ENCODE measurements around the gene CLIP4.

The CLIP4 gene

DNA sequence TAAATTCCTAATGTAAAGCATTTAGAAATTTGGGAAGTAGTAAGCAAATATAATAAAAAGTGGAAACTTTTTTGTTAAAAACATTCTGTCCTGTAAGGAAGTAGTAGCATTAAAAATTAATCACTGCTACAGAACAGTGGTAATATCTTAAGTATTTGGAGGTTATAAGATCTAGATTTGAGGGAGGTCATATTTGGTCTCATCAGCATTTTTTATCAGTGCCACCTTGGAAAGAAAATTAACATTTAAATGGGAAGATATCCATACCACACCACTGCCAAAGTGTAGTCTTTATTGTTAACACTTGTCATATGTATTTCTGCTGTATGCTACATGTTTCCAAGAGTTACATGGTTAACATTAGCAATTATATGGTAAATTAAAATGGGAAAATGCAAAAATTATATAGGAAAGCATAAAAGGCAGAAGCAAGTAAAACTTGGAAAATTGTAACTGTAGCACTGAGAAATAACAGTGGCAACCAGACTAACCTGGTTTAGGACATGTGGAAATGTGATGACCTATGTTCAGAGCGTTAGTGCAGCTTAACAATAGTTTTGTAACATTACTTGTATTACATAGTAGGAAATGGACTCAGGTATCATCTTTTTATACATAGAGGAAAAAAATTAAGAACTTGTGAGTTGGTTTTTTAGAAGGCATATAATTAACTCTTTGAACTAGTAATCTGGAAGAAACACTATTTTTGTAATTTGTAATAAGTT, 47.2 kb downstream of the CLIP4 start:
- H3F3A ChIP-seq (ENCODE audit: low read depth): no peaks in the 10 kb centered on the region
- TF ChIP-seq, protein P1, sequence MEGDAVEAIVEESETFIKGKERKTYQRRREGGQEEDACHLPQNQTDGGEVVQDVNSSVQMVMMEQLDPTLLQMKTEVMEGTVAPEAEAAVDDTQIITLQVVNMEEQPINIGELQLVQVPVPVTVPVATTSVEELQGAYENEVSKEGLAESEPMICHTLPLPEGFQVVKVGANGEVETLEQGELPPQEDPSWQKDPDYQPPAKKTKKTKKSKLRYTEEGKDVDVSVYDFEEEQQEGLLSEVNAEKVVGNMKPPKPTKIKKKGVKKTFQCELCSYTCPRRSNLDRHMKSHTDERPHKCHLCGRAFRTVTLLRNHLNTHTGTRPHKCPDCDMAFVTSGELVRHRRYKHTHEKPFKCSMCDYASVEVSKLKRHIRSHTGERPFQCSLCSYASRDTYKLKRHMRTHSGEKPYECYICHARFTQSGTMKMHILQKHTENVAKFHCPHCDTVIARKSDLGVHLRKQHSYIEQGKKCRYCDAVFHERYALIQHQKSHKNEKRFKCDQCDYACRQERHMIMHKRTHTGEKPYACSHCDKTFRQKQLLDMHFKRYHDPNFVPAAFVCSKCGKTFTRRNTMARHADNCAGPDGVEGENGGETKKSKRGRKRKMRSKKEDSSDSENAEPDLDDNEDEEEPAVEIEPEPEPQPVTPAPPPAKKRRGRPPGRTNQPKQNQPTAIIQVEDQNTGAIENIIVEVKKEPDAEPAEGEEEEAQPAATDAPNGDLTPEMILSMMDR (conservative IDR thresholded peaks at IDR 0.05; ENCODE audit: low read length): no peak
- no peak for TF ChIP-seq EZH2phosphoT487 (IDR thresholded peaks at IDR 0.05; ENCODE audit: borderline replicate concordance)
- H3K9me3 ChIP-seq (ENCODE audit: insufficient read depth, low read depth, low read length): no peaks in the 10 kb centered on the region
- H3K27me3 ChIP-seq (ENCODE audit: insufficient read depth, low read length, poor library complexity, severe bottlenecking): no peaks in the 10 kb centered on the region
- no peak overlapping the region for H3K4me3 ChIP-seq (ENCODE audit: low read length, poor library complexity, severe bottlenecking)
- no peak overlapping the region for H3K9ac ChIP-seq (ENCODE audit: low read depth, low read length, poor library complexity, severe bottlenecking)
- no peak overlapping the region for H2AFZ ChIP-seq (ENCODE audit: low read length)
- H3K79me2 ChIP-seq (ENCODE audit: insufficient read depth, low read length): no peaks in the 10 kb centered on the region
- H3K4me2 ChIP-seq (ENCODE audit: low read depth, low read length, poor library complexity, severe bottlenecking): no peak overlapping the region
- H4K20me1 ChIP-seq (ENCODE audit: insufficient read depth, low read length, poor library complexity, severe bottlenecking): no peaks in the 10 kb centered on the region
- no peaks in the 10 kb centered on the region for H3K9me2 ChIP-seq (replicated peaks; ENCODE audit: low read depth, low read length)
- no peaks in the 10 kb centered on the region for H3K4me1 ChIP-seq (ENCODE audit: insufficient read depth, low read length, poor library complexity, severe bottlenecking)
- H3K36me3 ChIP-seq (ENCODE audit: insufficient read depth, low read length): no peaks in the 10 kb centered on the region

DNA sequence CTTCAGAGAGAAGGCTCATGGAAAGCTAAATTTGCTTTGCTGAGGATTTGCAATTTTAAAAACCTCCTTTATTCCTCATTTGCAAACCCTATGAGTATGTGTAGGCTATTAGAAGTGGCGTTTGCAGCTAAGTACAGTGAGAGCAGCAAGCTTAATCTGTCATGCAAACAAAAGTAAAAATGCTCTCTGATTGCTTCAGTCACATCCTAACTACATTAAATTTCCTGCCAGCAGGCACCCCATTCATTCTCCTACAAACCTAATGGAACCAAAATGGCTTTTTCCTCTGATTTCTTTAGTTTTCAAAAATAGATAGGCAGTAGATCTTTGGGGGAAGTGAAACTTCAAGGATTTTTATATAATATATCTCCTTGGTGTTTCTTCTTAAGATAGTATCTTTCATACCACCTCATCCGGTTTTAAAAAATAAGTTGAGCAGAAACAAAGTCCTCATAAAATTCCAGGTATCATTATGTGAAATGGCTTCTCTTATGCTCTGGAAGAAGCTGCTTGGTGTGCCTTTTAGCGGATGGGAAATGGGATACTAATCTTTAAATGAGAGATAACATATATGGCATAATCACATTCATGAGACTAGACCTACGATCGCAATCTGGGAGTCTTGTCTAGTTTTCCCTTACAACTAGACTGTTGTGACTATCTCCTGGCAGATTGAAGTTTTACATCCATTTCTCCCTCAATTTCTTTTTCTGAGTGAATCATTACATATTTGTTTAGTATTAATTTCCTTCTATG, 49.1 kb downstream of the CLIP4 start:
- no peaks in the 10 kb centered on the region for H3K36me3 ChIP-seq (ENCODE audit: insufficient read depth, low read length)
- no peaks in the 10 kb centered on the region for H3K79me2 ChIP-seq (ENCODE audit: insufficient read depth, low read length)
- H2AFZ ChIP-seq (ENCODE audit: low read length): no peak overlapping the region; the same call in 1 of the 2 replicates
- no peak overlapping the region for H3K4me2 ChIP-seq (ENCODE audit: low read depth, low read length, poor library complexity, severe bottlenecking)
- no peaks in the 10 kb centered on the region for H3K9me2 ChIP-seq (replicated peaks; ENCODE audit: low read depth, low read length)
- no peaks in the 10 kb centered on the region for H3K27me3 ChIP-seq (ENCODE audit: insufficient read depth, low read length, poor library complexity, severe bottlenecking)
- no peaks in the 10 kb centered on the region for H3K9me3 ChIP-seq (ENCODE audit: insufficient read depth, low read depth, low read length)
- no peak for TF ChIP-seq EZH2phosphoT487 (IDR thresholded peaks at IDR 0.05; ENCODE audit: borderline replicate concordance)
- TF ChIP-seq, protein P1 (conservative IDR thresholded peaks at IDR 0.05; ENCODE audit: low read length): no peak
- no peaks in the 10 kb centered on the region for H4K20me1 ChIP-seq (ENCODE audit: insufficient read depth, low read length, poor library complexity, severe bottlenecking)
- no peak overlapping the region for H3K9ac ChIP-seq (ENCODE audit: low read depth, low read length, poor library complexity, severe bottlenecking)
- no peaks in the 10 kb centered on the region for H3F3A ChIP-seq (ENCODE audit: low read depth)
- H3K4me3 ChIP-seq (ENCODE audit: low read length, poor library complexity, severe bottlenecking): no peak overlapping the region
- no peaks in the 10 kb centered on the region for H3K4me1 ChIP-seq (ENCODE audit: insufficient read depth, low read length, poor library complexity, severe bottlenecking)

DNA sequence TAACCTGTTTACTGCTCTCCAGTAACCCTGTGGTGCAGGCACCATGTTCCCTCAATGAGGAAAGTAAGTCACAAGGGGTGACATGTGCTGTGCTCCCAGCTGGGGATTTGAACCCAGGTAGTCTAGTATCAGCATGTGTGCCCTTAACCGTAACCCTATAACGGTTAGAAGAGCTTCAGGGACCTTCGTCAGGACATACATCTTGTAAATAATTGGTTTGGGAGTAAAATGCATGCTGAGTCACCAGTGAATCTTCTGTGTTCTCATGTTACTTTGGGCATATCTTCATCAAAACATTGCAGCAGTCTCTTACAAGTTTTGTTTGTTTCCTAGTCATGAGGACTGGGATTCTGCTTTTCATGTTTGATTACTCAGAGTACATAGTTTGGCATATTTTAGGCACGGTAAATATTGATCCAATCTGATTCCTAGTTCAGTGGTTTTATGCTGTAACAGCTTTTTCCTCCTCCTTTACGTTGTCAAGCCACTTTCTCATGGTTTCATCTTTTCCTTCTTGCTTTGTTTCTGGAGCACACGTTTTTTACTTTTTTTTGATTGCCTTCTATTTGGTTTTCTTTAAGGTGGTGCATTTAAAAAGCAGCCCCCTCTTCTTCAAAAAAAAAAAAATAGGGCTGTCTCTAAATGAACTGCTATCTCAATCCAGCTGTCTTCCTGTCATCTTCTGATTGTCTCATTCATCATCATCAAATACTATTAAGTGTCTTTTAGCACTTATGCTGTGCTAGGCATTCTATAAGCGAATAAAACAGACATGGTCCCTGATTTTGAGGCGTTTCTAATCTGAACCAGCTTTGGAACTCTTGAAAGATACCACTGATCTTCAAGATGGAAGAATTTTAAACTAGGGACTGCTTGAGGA, 50.4 kb downstream of the CLIP4 start:
- H3K4me3 ChIP-seq (ENCODE audit: low read length, poor library complexity, severe bottlenecking): no peak overlapping the region

More for the DNA sequence above, 50.4 kb downstream of the CLIP4 start:
- Histone ChIP-seq H3K79me2 (ENCODE audit: insufficient read depth, low read length) (no peaks in the 10 kb centered on the region), H4K20me1 (ENCODE audit: insufficient read depth, low read length, poor library complexity, severe bottlenecking) (no peaks in the 10 kb centered on the region), H3K27me3 (ENCODE audit: insufficient read depth, low read length, poor library complexity, severe bottlenecking) (no peaks in the 10 kb centered on the region), H3K9me2 (replicated peaks; ENCODE audit: low read depth, low read length) (no peaks in the 10 kb centered on the region), H3K4me1 (ENCODE audit: insufficient read depth, low read length, poor library complexity, severe bottlenecking) (no peaks in the 10 kb centered on the region), H2AFZ (ENCODE audit: low read length) (no peak overlapping the region), H3F3A (ENCODE audit: low read depth) (no peaks in the 10 kb centered on the region), H3K9me3 (ENCODE audit: insufficient read depth, low read depth, low read length) (no peaks in the 10 kb centered on the region), H3K36me3 (ENCODE audit: insufficient read depth, low read length) (no peaks in the 10 kb centered on the region), H3K4me2 (ENCODE audit: low read depth, low read length, poor library complexity, severe bottlenecking) (no peak overlapping the region), H3K9ac (ENCODE audit: low read depth, low read length, poor library complexity, severe bottlenecking) (no peak overlapping the region)
- TF ChIP-seq, protein P1 (conservative IDR thresholded peaks at IDR 0.05; ENCODE audit: low read length): no peak
- no peak for TF ChIP-seq EZH2phosphoT487 (IDR thresholded peaks at IDR 0.05; ENCODE audit: borderline replicate concordance)

Measured in Loucy (cell line).